ENCODE results near the gene NSF.
"Not testable (repeated sequence)": the region's sequence is repeated elsewhere in the genome, so short reads cannot be mapped to it uniquely, and the experiment has no call there.

GRCh38 chr17:46591332-46591731 lies 863 bp downstream of the NSF start:
- not testable (repeated sequence) for TF ChIP-seq POLR2A, CTCF (IDR thresholded peaks at IDR 0.05)

All from testis (tissue), 2 donors.